Upper lobe of right lung (tissue), 1 donor: ENCODE results near the gene PRRT1. TPM values are rescaled to one million over a fixed set of nuclear protein-coding genes. Genes with fewer than 3 reads are reported as not detected.

Source experiments
- ATAC-seq: fragments of 200-7000 bp; cut with Tn5 transposase; one replicate; pipeline ENCODE4 v1.9.1; 2020; ENCODE audit warnings: mild to moderate bottlenecking, moderate library complexity
- DNase-seq: peaks from one replicate; pipeline ENCODE4 v3.0.0-alpha.2; 2020
- H3K27ac ChIP-seq: fragments of 200-600 bp; one replicate; pipeline ENCODE4 v1.8.0; 2022
- H3K27me3 ChIP-seq: fragments of 200-600 bp; one replicate; pipeline ENCODE4 v1.8.0; 2022; ENCODE audit warnings: mild to moderate bottlenecking
- H3K36me3 ChIP-seq: fragments of 200-600 bp; one replicate; pipeline ENCODE4 v1.8.0; 2022
- H3K4me1 ChIP-seq: fragments of 200-600 bp; one replicate; pipeline ENCODE4 v1.8.0; 2022
- H3K4me3 ChIP-seq: fragments of 200-600 bp; one replicate; pipeline ENCODE4 v1.8.0; 2022; ENCODE audit warnings: mild to moderate bottlenecking
- H3K9me3 ChIP-seq: fragments of 200-600 bp; one replicate; pipeline ENCODE4 v1.8.0; 2022
- CTCF ChIP-seq: fragments of 200-600 bp; IDR thresholded peaks from one replicate; pipeline ENCODE4 v1.8.0; 2022; ENCODE audit warnings: antibody characterized with exemption
- intact Hi-C: fragments of 100-400 bp; cut with DNase I; formaldehyde crosslinking; loops from one replicate; pipeline ENCODE4 v1.11.0; 2022
- total RNA-seq: library from RNA; stranded (reverse); fragmentation: NEBNext Ultra II Directional; extraction: Animal tissue kit (Norgen Biotek cat#: 25700); gene quantifications from one replicate; pipeline ENCODE4 v1.2.1, GENCODE V29; 2021
- donor health status: DM: no; HTN: yes; CAD: no; lungs with severe emphysema.

Gene PRRT1
- total RNA-seq, 1 donor from 2014 or later, result 1.4 TPM

GRCh38 chr6:32154514-32155161 lies 2.9 kb upstream of the PRRT1 start:
- peaks cover 10% of the 10 kb centered on the region for H3K27me3 ChIP-seq
- ATAC-seq, result peak; percentile 75
- H3K9me3 ChIP-seq, result no peaks in the 10 kb centered on the region
- H3K4me1 ChIP-seq, result peaks cover 28% of the 10 kb centered on the region
- peak overlapping the region; percentile 75 for H3K4me3 ChIP-seq
- intact Hi-C loops, result no loop called here
- peak overlapping the region; percentile 87 for H3K27ac ChIP-seq
- H3K36me3 ChIP-seq, result peaks cover 11% of the 10 kb centered on the region
- TF ChIP-seq CTCF, result peak; percentile 47
- peak; percentile 74 for DNase-seq

DNA sequence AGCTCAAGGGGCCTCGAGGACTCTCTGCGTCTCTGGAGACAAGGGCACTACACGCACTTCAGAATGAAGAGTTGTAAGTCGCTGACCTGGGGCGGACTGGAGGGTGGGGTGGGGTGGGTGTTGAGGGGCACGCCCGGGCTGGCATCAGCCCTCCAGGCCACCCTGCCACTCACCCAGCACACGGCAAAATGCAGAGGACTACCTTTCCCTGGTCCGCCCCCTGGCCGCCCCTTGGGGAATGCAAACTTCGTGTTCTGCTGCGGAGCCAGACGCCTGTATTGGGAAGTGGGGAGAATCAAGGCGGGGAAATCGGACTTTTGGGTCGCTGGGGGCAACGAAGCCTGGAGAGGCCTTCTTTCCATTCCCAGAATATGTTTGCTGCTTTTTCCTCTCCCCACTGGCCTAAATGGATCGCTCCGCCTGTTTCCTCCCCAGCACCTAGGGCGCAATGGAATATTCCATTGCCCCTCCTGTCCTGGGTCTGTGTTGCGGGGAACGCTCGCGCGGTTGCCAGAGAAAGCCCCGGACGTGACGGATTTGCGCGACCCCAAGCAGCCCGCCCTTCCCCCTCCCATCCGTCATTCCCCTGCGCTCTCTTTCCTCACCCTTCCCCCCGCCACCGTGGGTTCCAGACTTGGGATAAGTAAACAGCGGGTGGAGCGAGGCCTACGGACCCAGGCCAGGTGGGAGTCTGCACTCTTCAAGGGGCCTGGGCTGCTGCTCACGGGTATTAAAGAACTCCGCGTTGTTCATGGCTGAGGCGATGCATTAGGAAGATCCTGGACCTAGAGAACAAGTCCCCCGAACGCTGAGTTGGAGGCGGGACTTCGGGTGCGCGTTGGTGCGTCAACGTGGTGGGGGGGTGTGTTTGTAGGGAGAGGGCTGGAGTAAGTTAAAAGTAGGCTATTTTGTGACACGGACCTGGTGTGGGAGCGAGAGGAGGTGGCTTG lies 2.1 kb upstream of the PRRT1 start, which contains the start of gene PPT2:
TSS of gene PPT2 (plus strand) at position 578 of the 950 bp plus-strand sequence. CDS start 454 bp downstream, outside the sequence.
- Histone ChIP-seq H3K9me3 (no peaks in the 10 kb centered on the region), H3K36me3 (peaks cover 10% of the 10 kb centered on the region), H3K4me3 (peak within 1 kb of the TSS; percentile 75), H3K27me3 (peaks cover 18% of the 10 kb centered on the region), H3K27ac (peak within 1 kb of the TSS; percentile 87), H3K4me1 (peaks cover 28% of the 10 kb centered on the region)
- ATAC-seq (peak; percentile 75), DNase-seq (peak; percentile 83)
- intact Hi-C loops, result no loop called here
- TF ChIP-seq CTCF, result peak; percentile 20

DNA sequence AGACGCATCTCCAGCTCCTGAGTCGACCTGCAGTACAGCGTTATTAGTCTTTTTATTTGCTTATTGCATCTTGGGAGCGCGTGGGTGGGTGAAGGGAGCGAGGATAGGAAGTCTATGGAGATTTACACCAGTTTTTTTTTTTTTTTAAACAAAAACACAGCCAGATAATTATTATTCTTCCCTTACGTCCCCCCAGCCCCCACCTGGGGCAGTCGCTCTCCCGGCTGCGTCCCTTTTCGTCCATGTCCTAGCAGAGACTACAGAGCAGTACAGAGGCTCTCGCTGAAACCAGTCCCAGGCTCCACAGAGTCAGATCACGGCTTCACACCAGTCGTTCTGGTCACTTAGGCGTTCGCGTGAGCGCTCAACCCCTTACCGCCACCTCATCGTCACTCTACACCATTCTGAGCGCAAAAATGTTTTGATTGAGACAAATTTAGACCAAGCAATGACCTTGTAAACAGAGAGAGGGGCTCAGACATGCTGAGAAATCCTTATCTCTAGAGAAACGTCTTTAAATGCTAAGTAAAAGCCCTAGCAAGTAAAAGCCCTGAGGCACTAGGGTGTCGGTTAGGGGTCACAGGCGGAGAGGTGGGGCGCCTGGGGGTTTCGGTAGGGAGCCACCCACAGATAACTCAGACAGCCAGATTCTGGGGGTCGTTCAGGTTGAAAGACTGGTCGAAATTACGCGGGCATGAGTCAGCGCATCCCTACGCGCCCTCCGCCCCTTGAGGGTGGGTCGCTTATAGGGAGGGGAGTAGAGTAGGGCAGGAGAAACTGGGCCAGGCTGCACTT lies 1.2 kb upstream of the PRRT1 start:
- Histone ChIP-seq H3K27me3 (peaks cover 26% of the 10 kb centered on the region), H3K4me3 (peak overlapping the region; percentile 75), H3K36me3 (peaks cover 5% of the 10 kb centered on the region), H3K4me1 (peaks cover 28% of the 10 kb centered on the region), H3K9me3 (no peaks in the 10 kb centered on the region), H3K27ac (peak overlapping the region; percentile 87)
- DNase-seq, result no peak
- intact Hi-C loops, result no loop called here
- ATAC-seq, result no peak
- no peak for TF ChIP-seq CTCF

DNA sequence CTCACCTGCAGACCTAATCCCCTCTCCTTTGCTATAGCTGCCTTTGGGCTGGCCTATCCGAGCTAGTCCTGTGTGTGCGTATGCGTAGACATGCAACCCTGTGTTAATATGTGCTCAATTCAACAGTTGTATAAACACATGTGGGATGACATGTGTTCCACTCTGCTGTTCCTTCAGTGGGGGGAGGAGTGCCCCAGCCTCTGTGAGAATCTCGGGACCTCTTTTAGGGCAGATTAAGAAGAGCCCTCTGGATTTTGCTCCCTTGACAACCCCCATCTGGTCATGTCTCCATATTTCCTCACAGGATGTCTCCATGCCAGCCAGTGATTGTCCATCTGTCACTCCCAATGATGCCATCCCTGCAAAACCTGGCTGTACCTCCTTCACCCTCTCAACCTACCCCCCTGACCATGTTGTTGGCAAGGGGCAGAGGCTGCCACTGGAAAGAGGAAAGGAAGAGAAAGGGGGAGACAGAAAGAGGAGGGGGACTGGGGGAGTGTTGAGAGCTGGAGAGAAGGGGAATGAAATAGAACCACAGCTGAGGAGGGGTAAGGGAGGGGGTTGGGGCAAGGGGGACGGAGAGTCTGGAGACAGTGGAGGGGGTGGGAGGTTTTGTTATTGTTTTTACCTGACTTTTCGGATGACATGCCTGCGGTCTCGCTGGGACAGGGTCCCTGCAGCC lies 417 bp downstream of the PRRT1 start:
- no peaks in the 10 kb centered on the region for H3K36me3 ChIP-seq
- H3K9me3 ChIP-seq, result no peaks in the 10 kb centered on the region
- H3K27me3 ChIP-seq, result peaks cover 27% of the 10 kb centered on the region
- peaks cover 28% of the 10 kb centered on the region for H3K4me1 ChIP-seq
- ATAC-seq (no peak), DNase-seq (no peak)
- peak overlapping the region; percentile 75 for H3K4me3 ChIP-seq
- intact Hi-C loops, result no loop called here
- no peak for TF ChIP-seq CTCF
- H3K27ac ChIP-seq, result no peak overlapping the region
